Astrocyte (in vitro differentiated cells and primary cell): Measurements from ENCODE around the gene TSEN54. TPM values are rescaled to one million over a fixed set of nuclear protein-coding genes. Genes with fewer than 3 reads are reported as not detected.

Source experiments
- DNase-seq: peaks from one replicate; pipeline ENCODE4 v3.0.0-alpha.2; 2010; ENCODE audit warnings: low read depth
- FAIRE-seq: peaks from 2 replicates; lab custom pipeline; 2011; peaks lifted over from hg19 to GRCh38; lab: Jason Lieb, UNC
- H2AFZ ChIP-seq: 2 replicates; pipeline ENCODE4 v1.6.0; 2012; ENCODE audit warnings: low read depth, low read length, inconsistent platforms
- H3K27ac ChIP-seq: 2 replicates; pipeline ENCODE4 v1.5.1; 2011; ENCODE audit warnings: low read depth, low read length, inconsistent platforms
- H3K27me3 ChIP-seq: 2 replicates; pipeline ENCODE4 v1.6.0; 2011; ENCODE audit warnings: low read length, inconsistent platforms; ENCODE audit not compliant: insufficient read depth
- H3K36me3 ChIP-seq: 2 replicates; pipeline ENCODE4 v1.5.1; 2011; ENCODE audit warnings: low read length, inconsistent platforms; ENCODE audit not compliant: insufficient read depth
- H3K4me1 ChIP-seq: 2 replicates; pipeline ENCODE4 v1.5.1; 2011; ENCODE audit warnings: low read length, inconsistent platforms; ENCODE audit not compliant: insufficient read depth
- H3K4me2 ChIP-seq: 2 replicates; pipeline ENCODE4 v1.6.0; 2012; ENCODE audit warnings: low read length, inconsistent platforms
- H3K4me3 ChIP-seq: 2 replicates; pipeline ENCODE4 v1.5.1; 2011; ENCODE audit warnings: low read depth, mild to moderate bottlenecking, low read length, inconsistent platforms; ENCODE audit not compliant: insufficient read depth
- H3K79me2 ChIP-seq: 2 replicates; pipeline ENCODE4 v1.6.0; 2012; ENCODE audit warnings: mild to moderate bottlenecking, low read length, inconsistent platforms; ENCODE audit not compliant: insufficient read depth
- H3K9ac ChIP-seq: 2 replicates; pipeline ENCODE4 v1.6.0; 2012; ENCODE audit warnings: mild to moderate bottlenecking, low read length, inconsistent platforms
- H3K9me3 ChIP-seq: 2 replicates; pipeline ENCODE4 v1.5.1; 2012; ENCODE audit warnings: low read depth, mild to moderate bottlenecking, low read length, inconsistent platforms; ENCODE audit not compliant: insufficient read depth
- H4K20me1 ChIP-seq: 2 replicates; pipeline ENCODE4 v1.6.0; 2012; ENCODE audit warnings: low read length, inconsistent platforms; ENCODE audit not compliant: insufficient read depth
- H3K27ac Mint-ChIP-seq: one replicate; pipeline ENCODE4 v1.8.0; 2021; ENCODE audit warnings: mild to moderate bottlenecking, mixed read lengths; ENCODE audit not compliant: unreplicated experiment
- H3K27me3 Mint-ChIP-seq: one replicate; pipeline ENCODE4 v1.8.0; 2021; ENCODE audit warnings: low read depth, mixed read lengths; ENCODE audit not compliant: unreplicated experiment
- H3K36me3 Mint-ChIP-seq: one replicate; pipeline ENCODE4 v1.8.0; 2021; ENCODE audit warnings: low read depth, mixed read lengths; ENCODE audit not compliant: unreplicated experiment
- H3K4me1 Mint-ChIP-seq: one replicate; pipeline ENCODE4 v1.8.0; 2021; ENCODE audit warnings: low read depth, mixed read lengths; ENCODE audit not compliant: unreplicated experiment
- H3K4me3 Mint-ChIP-seq: one replicate; pipeline ENCODE4 v1.8.0; 2021; ENCODE audit warnings: mild to moderate bottlenecking, moderate library complexity, mixed read lengths; ENCODE audit not compliant: unreplicated experiment
- H3K9me3 Mint-ChIP-seq: one replicate; pipeline ENCODE4 v1.8.0; 2021; ENCODE audit warnings: mild to moderate bottlenecking, mixed read lengths; ENCODE audit not compliant: unreplicated experiment
- EZH2 ChIP-seq: IDR thresholded peaks from 2 replicates; pipeline ENCODE4 v1.6.1; 2012; ENCODE audit warnings: mild to moderate bottlenecking, low read length, inconsistent platforms; ENCODE audit not compliant: insufficient read depth
- total RNA-seq: library from RNA; stranded (reverse); gene quantifications from 2 replicates; pipeline ENCODE4 v1.2.1, GENCODE V29; 2021
- TF ChIP-seq, protein P1 (sequence below): IDR thresholded peaks from 2 replicates; pipeline ENCODE4 v1.5.1; 2011; ENCODE audit warnings: low read depth, mild to moderate bottlenecking, inconsistent platforms, low read length, moderate library complexity; ENCODE audit not compliant: insufficient read depth

Gene TSEN54
- total RNA-seq, 1 donor from 2014 or later: 16.5 TPM

DNA sequence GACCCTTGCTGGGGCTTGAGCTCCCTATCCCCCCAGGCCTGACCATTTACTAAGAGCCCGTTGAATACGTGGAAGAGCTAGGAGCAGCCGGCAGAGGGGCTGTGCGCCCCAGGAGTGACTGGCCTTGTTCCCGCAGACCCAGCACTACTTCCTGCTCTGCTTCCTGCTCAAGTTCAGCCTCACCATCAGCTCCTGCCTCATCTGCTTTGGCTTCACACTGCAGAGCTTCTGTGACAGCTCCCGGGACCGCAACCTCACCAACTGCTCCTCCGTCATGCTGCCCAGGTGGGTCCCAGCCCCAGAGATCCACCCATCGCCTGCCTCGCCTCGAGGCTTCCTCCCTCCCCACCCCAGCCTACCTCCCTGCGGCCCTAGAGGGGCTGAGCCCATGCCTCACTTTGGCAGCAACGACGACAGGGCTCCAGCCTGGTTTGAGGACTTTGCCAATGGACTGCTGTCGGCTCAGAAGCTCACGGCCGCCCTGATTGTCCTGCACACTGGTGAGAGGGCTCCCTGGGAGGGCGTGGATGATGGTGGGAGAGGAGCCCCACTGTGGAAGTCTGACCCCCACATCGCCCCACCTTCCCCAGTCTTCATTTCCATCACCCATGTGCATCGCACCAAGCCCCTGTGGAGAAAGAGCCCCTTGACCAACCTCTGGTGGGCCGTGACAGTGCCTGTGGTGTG is 18.1 kb upstream of the TSEN54 start:
- Histone ChIP-seq H3K27me3 (no peaks in the 10 kb centered on the region), H3K9ac (no peak overlapping the region), H2AFZ (no peak overlapping the region), H4K20me1 (no peaks in the 10 kb centered on the region), H3K4me3 (no peak overlapping the region), H3K9me3 (no peaks in the 10 kb centered on the region), H3K4me2 (no peak overlapping the region), H3K4me1 (no peaks in the 10 kb centered on the region), H3K79me2 (no peaks in the 10 kb centered on the region), H3K27ac (no peak overlapping the region), H3K36me3 (peaks cover 2% of the 10 kb centered on the region)
- no peaks in the 10 kb centered on the region for H3K4me1 Mint-ChIP-seq
- DNase-seq (no peak), FAIRE-seq (no peak)
- H3K27me3 Mint-ChIP-seq: no peaks in the 10 kb centered on the region
- H3K36me3 Mint-ChIP-seq: peaks cover 8% of the 10 kb centered on the region
- H3K4me3 Mint-ChIP-seq: no peak overlapping the region
- no peaks in the 10 kb centered on the region for H3K9me3 Mint-ChIP-seq
- no peak overlapping the region for H3K27ac Mint-ChIP-seq
- TF ChIP-seq EZH2: no peak
- TF ChIP-seq, protein P1, sequence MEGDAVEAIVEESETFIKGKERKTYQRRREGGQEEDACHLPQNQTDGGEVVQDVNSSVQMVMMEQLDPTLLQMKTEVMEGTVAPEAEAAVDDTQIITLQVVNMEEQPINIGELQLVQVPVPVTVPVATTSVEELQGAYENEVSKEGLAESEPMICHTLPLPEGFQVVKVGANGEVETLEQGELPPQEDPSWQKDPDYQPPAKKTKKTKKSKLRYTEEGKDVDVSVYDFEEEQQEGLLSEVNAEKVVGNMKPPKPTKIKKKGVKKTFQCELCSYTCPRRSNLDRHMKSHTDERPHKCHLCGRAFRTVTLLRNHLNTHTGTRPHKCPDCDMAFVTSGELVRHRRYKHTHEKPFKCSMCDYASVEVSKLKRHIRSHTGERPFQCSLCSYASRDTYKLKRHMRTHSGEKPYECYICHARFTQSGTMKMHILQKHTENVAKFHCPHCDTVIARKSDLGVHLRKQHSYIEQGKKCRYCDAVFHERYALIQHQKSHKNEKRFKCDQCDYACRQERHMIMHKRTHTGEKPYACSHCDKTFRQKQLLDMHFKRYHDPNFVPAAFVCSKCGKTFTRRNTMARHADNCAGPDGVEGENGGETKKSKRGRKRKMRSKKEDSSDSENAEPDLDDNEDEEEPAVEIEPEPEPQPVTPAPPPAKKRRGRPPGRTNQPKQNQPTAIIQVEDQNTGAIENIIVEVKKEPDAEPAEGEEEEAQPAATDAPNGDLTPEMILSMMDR: no peak

- Mint-ChIP-seq H3K9me3 (no peaks in the 10 kb centered on the region), H3K36me3 (peaks cover 8% of the 10 kb centered on the region), H3K27me3 (no peaks in the 10 kb centered on the region), H3K4me3 (no peak overlapping the region), H3K27ac (no peak overlapping the region), H3K4me1 (no peaks in the 10 kb centered on the region)
- DNase-seq (no peak), FAIRE-seq (no peak)
- H3K27ac ChIP-seq: no peak overlapping the region
- no peaks in the 10 kb centered on the region for H4K20me1 ChIP-seq
- H3K4me3 ChIP-seq: no peak overlapping the region
- no peaks in the 10 kb centered on the region for H3K9me3 ChIP-seq
- no peaks in the 10 kb centered on the region for H3K79me2 ChIP-seq
- no peaks in the 10 kb centered on the region for H3K4me1 ChIP-seq
- peaks cover 2% of the 10 kb centered on the region for H3K36me3 ChIP-seq
- no peak overlapping the region for H3K4me2 ChIP-seq
- no peak overlapping the region for H3K9ac ChIP-seq
- H2AFZ ChIP-seq: no peak overlapping the region
- no peaks in the 10 kb centered on the region for H3K27me3 ChIP-seq
- TF ChIP-seq, protein P1: no peak
- TF ChIP-seq EZH2: no peak
These were observed 17.6 kb upstream of the TSEN54 start for GRCh38 chr17:75498726-75499213.

GRCh38 chr17:75499313-75500022 is 16.9 kb upstream of the TSEN54 start:
- no peak overlapping the region for H3K4me2 ChIP-seq
- H4K20me1 ChIP-seq: no peaks in the 10 kb centered on the region
- peaks cover 2% of the 10 kb centered on the region for H3K36me3 ChIP-seq
- FAIRE-seq: no peak
- DNase-seq: no peak
- H3K4me1 ChIP-seq: no peaks in the 10 kb centered on the region
- no peak overlapping the region for H3K4me3 ChIP-seq
- Mint-ChIP-seq H3K4me3 (no peak overlapping the region), H3K9me3 (no peaks in the 10 kb centered on the region), H3K27ac (no peak overlapping the region), H3K36me3 (peaks cover 6% of the 10 kb centered on the region), H3K27me3 (no peaks in the 10 kb centered on the region), H3K4me1 (no peaks in the 10 kb centered on the region)
- H3K27me3 ChIP-seq: no peaks in the 10 kb centered on the region
- no peak overlapping the region for H2AFZ ChIP-seq
- no peaks in the 10 kb centered on the region for H3K79me2 ChIP-seq
- H3K9ac ChIP-seq: no peak overlapping the region
- TF ChIP-seq, protein P1: no peak
- TF ChIP-seq EZH2: no peak
- no peaks in the 10 kb centered on the region for H3K9me3 ChIP-seq
- no peak overlapping the region for H3K27ac ChIP-seq
